CD4-positive, alpha-beta T cell treated with Interleukin-2 at 100 ng/mL for 4 hours (primary cell): ENCODE data around the gene TRMT44.
"Not testable (repeated sequence)": the region's sequence is repeated elsewhere in the genome, so short reads cannot be mapped to it uniquely, and the experiment has no call there.

Experiments used
- DNase-seq: peaks from one replicate; pipeline ENCODE4 v3.0.0-alpha.2; 2020; ENCODE audit warnings: low spot score

Gene TRMT44

DNA sequence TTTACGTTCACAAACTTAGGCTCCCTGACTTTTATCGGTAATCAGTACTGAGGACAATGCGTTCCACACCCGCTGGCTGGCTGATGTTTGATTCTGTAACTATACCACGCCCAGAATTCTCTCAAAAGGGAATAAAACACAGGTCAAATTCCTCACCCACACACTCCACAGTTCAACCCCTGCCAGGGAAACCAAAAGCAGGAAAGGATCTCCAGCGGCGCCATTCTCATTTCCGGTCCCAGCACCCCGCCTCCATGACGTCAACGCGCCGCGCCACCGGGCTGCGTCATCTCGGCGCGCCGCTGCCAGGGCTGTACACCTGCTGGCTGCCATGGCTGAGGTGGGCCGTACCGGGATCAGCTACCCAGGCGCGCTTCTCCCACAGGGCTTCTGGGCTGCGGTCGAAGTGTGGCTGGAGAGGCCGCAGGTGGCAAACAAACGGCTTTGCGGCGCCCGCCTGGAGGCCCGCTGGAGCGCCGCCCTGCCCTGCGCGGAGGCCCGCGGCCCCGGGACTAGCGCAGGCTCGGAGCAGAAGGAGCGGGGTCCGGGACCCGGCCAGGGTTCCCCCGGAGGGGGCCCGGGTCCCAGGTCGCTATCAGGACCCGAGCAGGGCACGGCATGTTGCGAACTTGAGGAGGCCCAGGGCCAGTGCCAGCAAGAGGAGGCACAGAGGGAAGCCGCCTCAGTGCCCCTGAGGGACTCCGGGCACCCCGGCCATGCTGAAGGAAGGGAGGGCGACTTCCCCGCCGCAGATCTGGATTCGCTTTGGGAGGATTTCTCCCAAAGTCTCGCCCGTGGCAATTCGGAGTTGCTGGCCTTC, at the start of gene TRMT44, which contains the start of gene ACOX3:
Gene TRMT44, plus strand, starts transcription at position 286 of the 820 bp plus-strand sequence. Its CDS starts 46 bp downstream, at position 332.
Gene ACOX3, minus strand, starts transcription at position 232 of the 820 bp plus-strand sequence. CDS start 24,202 bp downstream, outside the sequence.
- peak; percentile 94 for DNase-seq

GRCh38 chr4:8391071-8391470, 49.5 kb upstream of the TRMT44 start:
- DNase-seq, result no peak

DNA sequence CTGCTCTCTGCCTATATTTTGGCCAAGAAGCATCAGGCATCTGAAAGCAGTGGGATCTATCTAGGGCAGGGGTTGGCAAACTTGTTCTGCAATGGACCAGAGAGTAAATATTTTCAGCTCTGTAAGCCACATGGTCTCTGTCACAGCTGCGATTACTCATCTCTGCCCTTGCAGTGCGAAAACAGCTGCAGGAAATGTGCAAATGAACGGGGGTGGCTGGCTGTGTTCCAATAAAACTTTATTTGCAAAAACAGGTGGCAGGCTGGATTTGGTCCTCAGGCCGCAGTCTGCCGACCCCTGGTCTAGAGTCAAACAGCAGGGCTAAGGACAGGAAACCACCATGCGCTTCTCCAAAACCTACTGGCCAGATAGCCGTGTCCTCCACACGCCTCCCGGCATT, 48.6 kb upstream of the TRMT44 start:
- no peak for DNase-seq

DNA sequence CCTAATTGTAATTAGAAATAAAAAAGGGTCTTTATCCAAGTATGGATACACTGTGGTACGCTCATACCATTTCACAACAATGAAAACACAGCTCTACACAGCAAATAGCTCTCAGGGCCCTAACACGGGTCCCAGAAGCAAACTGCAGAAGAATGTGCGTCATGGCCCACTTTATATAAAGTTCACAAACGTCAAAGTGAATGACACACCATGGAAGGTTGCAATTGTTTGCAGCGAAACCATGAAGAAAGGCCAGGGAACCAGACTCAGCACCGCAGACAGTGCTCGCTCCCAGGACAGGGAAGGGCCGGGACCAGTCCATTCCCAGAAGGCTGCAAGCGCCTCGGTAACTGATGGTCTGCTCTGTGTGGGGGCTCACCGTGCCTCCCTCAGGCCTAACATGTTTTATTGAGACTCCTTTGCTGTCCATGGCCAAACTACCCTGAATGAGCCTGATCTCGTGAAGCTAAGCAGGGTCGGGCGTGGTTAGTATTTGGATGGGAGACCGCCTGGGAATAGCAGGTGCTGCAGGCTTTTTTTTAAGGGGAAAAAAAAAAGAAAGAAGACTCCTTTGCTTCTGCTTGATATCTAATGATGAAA, 47.9 kb upstream of the TRMT44 start:
- no peak for DNase-seq

GRCh38 chr4:8393593-8394038, 47.0 kb upstream of the TRMT44 start:
- no peak for DNase-seq

DNA sequence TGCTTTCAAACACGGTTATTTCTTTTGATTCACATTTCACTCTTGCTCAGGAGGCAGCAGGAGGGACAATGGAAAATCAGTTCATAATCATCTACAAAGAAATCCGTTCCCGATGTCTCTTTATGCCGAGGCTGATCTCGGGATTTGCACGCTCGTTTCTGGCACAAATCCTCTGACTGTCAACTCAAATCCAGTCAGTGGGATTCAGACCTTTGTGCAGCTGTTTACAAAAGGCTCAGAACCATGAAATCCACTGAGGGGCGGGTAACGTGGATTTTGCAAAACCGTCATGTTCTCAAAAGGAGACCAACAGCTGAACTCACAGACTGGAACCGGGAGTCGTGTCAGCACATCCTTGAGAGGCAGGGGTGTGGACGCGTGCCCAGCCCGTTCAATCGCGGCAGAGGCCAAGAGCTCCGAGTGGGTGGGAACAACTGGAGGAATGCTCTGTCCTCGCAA, 46.5 kb upstream of the TRMT44 start:
- no peak for DNase-seq

DNA sequence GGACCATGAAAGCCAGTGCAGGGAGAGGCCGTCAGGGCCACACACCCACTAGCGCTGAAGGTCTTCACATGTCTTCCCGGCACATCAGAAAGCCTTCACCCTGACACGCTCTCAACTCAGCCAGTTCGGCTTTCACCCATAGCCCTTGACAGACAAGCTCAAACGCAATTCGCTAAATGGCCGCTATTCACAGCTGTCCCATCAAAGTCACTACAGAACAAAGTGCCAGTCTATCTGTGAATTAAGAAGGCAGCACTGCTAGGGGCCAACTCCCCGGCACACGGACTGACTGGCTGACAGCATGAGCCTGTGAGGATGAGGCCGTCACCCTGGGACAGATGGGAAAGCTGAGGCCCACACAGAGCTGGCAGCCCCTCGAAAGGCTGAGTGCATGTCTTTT, 45.8 kb upstream of the TRMT44 start:
- DNase-seq, result no peak

- no peak for DNase-seq
Measured at GRCh38 chr4:8395504-8396296, 44.9 kb upstream of the TRMT44 start.

DNA sequence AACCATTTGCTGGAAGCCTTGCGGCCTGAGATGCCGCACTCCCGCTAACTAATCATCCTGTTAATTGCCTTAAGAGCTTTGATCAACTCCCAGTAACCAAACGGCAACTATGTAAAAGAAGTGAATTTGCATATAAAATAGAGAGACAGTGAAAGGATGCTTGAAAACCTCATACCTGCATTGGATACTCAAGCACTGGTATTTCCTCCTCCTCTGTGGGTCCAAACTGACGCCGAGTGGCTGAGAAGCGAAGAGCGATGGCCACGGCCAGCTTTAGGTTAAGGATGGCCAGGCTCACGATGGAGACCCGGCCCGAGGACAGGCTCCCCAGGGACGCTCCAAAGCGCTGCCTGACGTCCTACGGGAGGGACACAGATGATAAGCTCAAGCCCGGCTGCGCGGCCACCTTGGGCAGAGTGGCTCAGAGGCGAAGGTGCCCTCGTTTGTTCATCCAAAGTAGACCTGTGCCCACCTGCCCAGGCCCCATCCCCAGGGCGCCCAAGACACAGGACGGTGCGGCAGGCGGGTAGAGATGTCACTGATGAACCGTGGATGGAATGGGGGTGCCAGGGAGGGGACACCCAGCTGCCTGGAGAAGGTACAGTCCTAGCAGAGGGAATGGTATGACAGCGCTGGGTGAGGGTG, 43.7 kb upstream of the TRMT44 start:
- no peak for DNase-seq

- no peak for DNase-seq
Measured at GRCh38 chr4:8398347-8398746, 42.2 kb upstream of the TRMT44 start.

DNA sequence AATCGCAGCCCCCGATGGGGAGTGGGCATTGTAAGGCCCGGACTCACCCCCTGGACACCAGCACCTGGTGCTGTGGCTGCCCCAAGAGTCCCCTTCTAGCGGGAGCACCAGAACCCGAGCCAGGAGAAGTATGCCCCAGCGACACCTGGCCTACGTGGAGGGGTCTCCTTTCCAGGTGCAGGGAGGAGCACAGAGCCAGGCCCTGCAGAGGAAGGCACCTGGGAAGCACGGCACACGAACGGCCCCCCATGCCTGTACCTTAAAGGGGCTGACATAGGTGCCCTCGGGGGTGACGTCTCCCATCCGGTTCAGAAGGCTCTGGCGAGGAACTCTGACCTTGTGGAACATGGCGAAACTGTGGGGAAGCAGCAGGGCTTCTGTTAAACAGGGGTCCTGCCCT, 41.3 kb upstream of the TRMT44 start:
- DNase-seq, result no peak

DNA sequence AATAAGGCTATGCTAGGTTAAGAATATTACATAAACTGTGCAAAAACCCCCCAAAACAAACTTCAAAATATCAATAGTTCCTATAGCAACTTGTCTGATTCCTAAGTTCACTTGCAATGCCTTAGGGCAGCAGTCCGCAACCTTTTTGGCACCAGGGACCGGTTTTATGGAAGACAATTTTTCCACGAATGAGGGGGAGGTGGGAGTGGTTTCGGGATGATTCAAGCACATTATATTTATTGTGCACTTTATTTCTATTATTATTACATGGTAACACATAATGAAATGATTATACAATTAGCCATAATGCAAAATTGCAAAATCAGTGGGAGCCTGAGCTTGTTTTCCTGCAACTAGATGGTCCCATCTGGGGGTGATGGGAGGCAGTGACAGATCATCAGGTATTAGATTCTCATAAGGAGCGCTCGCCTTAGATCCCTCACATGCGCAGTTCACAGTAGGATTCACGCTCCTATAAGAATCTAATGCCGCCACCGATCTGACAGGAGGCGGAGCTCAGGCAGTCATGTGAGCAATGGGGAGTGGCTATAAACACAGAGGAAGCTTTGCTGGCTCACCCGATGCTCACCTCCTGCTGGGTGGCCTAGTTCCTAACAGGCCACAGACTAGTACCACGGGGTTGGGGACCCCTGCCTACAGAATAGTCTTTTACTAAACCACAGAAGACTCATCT, 39.8 kb upstream of the TRMT44 start:
- DNase-seq, result no peak

DNA sequence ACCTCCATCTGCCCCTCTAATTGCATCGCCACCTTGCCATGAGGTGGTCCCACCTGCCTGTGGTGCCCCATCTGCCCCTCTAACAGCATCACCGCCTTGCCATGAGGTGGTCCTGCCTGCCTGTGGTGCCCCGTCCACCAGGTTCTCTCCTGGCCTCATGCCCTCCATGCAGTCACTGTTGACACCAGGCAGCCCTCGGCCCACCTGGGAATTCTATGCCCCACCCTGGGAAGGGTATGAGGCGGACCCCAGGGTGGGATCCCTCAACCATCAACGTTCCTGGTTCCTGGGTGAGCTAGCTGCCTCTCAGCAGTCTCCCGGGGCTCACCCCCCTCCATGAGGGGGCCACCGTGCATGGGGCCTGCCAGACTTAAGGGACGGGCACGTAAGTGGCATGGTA, 38.9 kb upstream of the TRMT44 start:
- no peak for DNase-seq

GRCh38 chr4:8402181-8402597, 38.4 kb upstream of the TRMT44 start:
- no peak for DNase-seq

DNA sequence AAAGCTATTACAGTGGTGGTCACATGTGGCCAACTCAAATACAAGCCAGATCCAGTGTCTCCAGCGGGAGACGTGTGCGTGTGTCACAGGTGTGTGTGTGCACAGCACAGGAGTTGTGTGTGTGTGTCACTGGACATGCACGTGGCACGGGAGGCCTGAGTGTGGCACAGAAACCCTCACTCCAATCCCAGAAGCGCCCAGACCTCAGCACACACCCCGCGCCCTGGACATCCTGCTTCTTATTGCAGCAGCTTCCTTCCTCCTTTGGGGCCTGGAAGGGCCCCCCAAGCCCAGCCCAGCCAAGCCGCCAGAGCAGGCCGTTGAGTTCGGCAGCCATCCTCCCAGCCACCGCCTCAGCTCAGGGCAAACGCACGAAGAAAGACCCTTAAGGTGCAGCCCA, 37.9 kb upstream of the TRMT44 start:
- DNase-seq, result no peak

DNA sequence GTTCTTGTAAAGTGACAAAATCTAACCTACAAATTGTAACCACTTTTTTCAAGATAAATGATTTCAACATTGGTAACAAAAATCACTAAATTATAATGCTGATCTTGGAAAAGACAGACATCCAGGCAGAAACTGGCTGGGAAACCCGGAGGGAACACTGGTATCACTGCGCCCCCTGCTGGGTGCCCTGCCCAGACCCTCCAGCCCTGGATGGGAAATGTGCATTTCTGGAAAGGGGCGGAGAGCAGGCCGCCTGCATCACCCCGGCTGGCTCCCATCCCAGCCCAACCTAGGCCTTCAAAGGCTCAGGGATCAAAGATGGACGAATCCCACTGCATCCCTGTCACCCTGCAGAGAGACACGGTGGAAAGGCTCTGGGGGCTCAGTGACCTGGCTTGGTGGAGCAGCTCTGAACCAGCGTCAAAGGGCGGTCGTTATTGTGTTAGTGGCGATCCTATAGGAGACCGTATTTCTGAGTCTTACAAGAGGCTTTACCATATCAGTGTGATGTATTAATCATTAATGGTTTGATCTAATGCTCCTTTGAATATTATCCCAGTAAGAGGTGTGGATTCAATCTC, 37.3 kb upstream of the TRMT44 start:
- peak; percentile 40 for DNase-seq

GRCh38 chr4:8403976-8404375, 36.6 kb upstream of the TRMT44 start:
- no peak for DNase-seq

GRCh38 chr4:8404791-8405515, 35.6 kb upstream of the TRMT44 start:
- no peak for DNase-seq

DNA sequence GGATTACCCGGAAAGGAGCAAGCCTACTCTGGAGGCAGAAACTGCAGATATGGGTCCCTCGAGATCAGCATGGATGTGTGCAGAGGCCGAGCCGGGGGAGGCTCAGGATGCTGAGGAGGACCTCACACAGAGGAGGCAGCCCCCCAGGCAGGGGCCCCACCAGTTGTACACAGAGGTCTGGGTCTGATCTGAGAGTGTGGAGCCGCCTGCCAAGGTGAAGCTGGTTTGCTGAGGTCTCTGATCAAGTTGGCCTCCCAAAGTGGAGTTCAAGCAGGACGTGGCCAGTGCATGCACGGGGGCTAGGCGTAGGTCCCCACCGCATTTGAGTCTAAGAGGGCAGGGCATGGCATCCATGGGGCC, 35.1 kb upstream of the TRMT44 start:
- DNase-seq, result no peak

DNA sequence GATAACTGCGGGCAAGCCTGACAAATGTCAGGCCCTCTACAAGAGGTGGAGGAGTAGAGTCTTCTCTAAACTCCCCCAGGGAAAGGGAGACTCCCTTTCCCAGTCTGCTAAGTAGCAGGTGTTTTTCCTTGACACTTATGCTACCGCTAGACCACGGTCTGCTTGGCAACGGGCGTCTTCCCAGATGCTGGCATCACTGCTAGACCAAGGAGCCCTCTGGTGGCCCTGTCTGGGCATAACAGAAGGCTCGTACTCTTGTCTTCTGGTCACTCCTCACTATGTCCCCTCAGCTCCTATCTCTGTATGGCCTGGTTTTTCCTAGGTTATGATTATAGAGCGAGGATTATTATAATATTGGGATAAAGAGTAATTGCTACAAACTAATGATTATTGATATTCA, 33.7 kb upstream of the TRMT44 start:
- DNase-seq, result not testable (repeated sequence)
